8988T (cell line): ENCODE measurements around the gene KCNJ4.
"Not testable (repeated sequence)": the region's sequence is repeated elsewhere in the genome, so short reads cannot be mapped to it uniquely, and the experiment has no call there.

Experiments used
- DNase-seq: peaks from one replicate; pipeline ENCODE4 v3.0.0; 2011

KCNJ4 gene

DNA sequence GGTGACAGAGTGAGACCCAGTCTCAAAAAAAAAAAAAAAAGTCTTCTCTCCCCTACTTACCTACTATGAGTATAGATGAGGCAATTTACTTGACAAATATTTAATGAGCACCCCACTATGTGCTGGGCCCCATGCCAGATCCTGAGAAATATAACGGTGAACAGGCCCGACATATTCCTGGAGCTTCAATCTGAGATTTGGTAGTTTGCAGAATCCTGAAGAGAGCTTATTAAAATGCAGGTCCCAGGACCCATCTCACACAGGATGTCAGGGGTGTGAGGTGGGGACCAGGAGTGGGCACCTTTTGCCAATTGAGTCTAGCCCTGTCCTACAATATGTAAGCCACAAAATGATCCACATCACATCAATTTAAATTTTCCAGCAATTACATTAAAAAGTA, 44.0 kb downstream of the KCNJ4 start:
- DNase-seq: no peak

DNA sequence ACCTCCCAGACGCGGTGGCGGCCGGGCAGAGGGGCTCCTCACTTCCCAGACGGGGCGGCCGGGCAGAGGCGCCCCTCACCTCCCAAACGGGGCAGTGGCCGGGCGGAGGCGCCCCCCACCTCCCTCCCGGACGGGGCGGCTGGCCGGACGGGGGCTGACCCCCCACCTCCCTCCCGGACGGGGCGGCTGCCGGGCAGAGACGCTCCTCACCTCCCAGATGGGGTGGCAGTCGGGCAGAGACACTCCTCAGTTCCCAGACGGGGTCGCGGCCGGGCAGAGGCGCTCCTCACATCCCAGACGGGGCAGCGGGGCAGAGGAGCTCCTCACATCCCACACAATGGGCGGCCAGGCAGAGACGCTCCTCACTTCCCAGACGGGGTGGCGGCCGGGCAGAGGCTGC, 45.1 kb downstream of the KCNJ4 start:
- DNase-seq: not testable (repeated sequence)

DNA sequence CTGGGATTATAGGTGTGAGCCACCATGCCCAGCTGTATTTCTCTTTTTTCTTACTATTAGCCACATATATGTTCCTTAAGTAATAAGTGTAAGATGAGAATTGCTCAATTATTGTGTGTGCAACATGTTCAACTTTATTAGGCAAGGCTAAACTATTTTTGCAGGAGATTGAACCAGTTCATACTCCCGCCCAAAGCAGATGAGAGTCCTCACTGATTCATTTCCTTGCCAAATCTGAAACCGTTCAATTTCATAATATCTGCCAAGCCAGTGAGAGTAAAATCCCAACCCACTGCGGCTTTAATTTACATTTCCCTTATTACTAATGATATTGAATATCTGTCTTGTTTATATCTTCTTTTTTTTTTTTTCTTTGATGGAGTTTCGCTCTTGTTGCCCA, 48.4 kb downstream of the KCNJ4 start:
- no peak for DNase-seq

DNA sequence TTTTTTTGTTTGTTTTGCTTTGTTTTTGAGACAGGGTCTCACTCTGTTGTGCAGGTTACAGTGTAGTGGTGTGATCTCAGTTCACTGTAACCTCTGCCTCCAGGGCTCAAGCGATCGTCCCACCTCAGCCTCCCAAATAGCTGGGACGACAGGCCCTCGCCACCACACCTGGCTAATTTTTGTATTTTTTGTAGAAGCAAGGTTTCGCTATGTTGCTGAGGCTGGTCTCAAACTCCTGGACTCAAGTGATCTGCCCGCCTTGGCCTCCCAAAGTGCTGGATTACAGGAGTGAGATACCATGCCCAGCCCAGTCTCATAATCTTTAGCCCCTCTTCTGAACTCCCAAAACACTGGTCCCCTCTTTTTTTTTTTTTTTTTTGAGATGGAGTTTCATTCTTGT, 50.6 kb downstream of the KCNJ4 start:
- no peak for DNase-seq

DNA sequence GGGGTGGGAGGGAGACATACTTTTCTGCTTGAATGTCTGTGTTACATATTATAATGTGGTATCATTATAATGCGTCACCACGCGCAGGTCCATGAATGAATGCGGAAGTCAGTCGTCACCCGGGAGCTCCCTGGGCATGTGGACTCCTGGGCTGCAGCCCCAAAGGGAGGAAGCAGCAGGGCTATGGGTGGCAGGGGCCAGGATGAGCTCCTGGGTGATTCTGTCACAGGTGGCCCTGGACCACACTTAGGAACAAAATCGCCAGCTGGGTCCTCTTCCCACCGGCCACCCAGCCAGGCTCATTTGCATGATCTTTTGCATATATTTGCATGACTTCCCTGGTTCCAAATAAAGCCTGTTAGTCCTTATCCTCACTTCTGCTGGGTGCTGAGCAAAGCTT, 51.2 kb downstream of the KCNJ4 start:
- DNase-seq: no peak

DNA sequence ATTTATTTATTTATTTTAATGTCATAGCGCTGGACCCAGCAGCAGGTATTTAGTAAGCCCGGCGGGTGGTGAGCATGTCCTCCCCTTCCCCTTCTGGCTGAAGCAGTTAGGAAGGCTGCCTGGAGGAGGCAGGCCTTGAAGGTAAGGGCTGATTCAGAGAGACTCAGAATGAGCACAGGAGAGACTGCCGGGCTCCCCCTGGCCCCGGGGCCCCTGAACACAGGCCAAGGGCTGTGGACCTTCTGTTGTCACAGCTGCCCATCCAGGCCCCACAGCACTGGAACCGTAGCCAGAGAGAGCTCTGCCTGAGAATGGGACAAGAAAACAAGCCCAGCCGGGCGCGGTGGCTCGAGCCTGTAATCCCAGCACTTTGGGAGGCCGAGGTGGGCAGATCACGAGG, 52.8 kb downstream of the KCNJ4 start:
- no peak for DNase-seq

DNA sequence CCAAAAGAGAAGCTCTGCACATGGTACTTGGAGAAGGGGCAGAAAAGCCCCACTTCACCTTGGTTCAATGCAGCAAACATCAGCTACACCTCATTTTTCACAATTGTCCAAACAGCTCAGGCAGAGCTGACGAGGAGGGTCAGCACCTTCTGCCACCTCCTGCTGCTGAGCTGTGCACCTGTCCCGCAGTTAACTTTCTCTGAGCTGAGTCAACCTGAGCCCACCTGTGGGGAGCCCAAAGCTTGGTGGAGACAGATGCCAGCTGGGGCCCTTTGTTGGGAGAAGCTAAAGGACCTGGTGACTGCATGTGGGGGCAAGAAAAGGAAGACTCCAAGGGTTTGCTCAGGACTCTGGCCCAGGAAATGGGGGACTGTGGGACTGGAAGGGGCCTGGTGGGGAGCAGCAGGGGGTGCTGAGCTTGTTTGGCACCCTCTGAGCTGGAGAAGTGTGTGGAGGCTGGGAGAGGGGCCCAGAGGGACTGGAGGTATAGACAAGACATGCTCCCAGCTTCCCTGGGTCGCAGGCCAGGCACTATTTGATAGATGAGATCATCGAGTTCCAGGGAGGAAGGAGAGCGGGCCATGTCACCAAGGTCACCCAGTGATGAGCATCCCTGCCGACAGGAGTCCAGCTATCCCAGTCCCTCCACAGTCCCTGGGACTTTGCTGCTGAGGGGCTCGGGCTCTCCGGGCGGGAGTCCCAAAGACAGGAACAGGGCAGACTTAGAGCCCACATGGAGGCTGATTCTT, 53.5 kb downstream of the KCNJ4 start:
- DNase-seq: no peak

DNA sequence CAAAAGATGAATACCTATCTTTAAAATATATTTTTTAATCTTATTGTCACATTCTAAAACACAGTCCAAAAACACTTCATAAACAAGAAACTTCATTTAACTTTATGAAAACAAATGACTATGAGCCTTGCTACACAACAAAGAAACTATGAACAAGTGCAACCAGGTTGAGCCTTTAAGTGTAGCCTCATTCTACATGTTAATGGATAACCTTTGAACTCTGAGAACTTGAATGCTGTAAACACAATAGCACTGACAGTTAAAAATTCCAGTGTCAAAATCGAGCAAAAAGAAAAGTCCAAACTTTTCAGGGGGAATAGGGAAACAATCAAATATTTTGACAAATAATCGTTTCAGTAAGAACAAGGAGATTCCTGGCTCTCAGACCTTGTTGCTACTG, 54.7 kb downstream of the KCNJ4 start:
- DNase-seq: not testable (repeated sequence)

DNA sequence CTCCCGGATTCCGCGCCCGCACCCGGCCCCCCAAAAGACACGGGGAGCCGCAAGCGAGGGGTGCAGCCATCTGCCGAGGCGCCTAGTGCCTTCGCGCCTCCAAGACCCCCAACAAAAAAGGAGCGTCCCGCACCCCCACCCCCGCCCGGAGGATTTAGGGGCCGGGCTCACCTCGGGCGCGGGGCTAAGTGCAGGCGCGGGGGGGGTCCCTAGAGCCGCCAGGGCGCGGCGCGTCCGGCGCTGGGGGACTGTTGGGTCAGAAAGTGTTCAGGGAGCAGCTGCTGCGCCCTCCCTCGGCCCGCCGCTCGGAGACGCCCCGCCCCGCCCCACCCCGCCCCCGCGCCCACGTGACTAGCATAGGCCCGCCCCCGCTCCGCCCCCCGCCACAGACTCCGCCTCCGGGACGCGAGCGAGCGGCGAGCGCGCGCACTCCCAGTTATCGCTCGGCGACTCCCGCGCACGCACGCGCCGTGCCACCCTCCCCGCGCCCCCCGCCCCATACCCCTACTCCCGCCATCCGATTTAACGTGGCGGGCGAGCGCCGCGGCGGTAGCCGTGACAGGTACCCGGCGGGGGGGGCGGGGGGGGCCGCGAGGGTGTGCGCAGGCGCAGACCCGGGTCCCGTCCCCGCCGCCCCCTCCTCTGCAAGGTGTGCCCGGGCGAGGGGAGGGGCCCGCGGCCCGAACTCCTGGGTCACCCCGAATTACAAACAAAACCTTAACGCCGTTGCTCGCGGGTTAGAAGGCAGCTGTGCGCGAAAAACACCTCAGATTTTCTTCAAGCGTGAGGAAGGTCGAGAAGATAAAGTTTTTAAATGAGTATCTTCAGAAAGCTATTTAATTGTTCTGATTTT, 56.2 kb downstream of the KCNJ4 start:
- peak; percentile 47 for DNase-seq

DNA sequence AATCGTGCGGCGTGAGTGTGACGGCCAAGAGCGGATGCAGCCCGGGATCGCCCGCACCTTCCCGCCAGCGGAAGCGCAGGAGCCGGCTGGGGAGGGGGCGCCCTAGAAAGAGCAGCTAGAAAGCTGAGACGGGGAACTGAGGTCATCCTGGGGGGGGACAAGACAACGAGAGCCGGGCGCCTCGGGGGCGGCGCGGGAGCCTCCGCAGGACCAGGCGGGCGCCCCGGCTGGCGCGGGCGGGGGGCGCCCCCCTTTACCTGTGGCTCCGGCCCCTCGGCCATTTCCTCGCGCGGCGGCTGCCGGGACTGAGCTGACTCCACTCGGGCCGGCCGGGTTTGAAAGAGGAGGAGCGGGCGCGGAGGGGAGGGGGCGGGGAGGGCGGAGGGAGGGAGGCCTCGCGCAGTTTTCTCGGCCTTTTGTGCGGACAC, 56.8 kb downstream of the KCNJ4 start:
- DNase-seq: not testable (repeated sequence)

DNA sequence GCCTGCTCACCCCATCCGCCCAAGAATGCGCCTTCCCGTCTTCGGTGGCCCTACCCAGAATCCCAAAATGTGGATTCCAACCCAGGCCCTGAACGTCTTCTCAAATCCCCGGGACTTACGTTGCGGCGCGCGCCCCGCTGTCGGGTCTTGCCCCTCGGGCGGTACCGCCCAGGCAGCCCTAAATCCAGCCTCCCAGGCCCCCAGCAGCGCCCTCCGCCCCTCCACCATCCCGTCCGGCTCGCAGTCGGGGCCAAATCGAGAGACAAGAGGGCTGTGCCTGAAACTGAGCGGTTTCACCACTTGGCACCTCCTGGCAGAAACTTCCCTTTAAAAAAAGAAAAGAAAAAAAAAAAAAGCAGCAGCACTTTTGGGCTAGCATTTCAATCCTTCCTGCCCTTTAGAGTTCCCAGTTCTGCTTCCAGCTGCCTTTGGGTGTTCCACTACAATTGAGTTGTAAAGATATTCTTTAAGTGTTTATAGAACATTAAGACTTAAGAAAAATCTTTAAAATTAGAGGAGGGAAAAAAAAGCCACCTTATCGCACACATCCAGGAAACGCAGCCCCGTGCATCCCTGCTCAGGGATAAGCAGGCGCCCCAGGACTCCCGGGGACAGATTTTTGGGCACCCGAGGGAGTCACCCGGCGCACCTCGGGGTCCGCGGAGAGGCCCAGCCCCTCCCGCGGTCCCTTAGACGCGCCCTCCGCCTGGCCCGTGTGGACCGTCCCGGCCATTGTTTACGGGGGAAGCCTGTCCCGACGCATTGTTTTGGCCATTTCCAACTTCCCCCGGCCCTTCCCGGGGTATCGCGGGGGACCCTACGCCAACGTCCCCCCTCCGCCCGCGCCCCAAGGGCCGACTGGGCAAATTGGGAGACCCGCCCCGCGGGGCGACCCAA, 57.6 kb downstream of the KCNJ4 start:
- DNase-seq: no peak

DNA sequence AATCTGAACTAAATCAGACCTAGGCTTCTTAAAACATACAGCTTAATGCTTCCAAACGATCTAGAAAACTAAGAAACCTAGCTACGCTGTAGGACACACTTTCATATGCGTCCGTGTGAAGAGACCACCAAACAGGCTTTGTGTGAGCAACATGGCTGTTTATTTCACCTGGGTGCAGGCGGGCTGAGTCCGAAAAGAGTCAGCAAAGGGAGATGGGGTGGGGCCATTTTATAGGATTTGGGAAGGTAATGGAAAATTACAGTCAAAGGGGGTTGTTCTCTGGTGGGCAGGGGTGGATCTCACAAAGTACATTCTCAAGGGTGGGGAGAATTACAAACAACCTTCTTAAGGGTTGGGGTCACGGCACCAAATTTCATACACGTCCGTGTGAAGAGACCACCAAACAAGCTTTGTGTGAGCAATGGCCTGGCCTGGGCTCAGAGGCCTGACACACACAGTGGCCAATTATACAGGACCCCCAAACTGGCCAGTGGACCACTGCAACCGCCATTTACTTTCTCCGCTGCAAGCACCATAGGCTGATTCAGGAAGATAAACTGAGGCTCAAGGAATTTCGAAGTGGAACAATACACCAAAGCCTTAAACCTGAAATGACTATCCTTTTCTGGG, 58.4 kb downstream of the KCNJ4 start:
- not testable (repeated sequence) for DNase-seq

DNA sequence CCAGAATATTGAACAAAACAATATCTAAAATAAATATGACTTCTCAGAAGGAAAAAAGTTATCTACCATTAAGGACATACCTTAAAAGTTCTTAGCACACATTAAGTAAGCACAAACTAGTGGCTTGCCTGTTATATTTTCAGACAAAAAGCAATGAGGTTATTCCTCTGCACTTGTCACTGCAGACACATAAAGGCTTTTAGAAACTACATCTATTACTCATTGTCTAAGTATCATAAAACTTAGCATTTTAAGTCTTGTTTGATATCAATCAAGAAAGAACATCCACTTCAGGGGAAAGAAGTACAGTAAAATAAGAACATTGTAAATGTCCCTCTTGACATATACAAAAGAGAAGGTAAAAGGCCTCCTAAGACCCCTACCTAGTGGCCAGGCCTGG, 59.1 kb downstream of the KCNJ4 start:
- not testable (repeated sequence) for DNase-seq

DNA sequence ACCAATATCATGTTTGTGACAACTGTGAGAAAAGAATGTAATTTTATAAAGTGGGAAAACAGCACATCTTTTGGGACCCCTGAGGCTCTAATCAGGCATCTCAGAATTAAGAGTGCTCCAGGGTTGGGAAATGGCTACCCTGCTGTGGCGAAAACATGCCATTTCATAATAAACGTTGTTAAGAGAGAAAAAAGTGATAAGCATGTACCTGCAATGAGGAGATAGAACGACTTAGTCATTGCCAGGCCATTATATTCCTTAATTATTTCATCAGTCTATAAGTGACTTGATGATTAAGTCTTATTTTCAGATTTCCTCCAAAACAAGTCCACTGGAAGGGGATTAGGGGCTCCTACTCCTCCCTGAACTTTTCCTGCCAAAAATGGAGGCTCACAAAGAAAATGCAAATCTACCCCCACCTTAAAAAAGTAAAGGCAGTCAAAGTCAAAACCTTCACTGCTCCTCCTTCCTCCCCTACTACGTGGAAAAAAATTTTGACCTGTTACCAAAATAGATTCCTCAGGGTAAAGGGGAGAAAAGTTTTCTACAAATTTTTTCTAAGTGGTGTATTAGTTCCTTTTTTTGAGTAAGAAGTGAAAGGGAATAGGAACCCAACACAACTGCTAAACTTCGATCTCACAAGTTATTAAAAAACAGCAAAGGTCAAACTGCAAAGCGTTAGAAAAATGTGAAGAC, 59.9 kb downstream of the KCNJ4 start:
- not testable (repeated sequence) for DNase-seq

DNA sequence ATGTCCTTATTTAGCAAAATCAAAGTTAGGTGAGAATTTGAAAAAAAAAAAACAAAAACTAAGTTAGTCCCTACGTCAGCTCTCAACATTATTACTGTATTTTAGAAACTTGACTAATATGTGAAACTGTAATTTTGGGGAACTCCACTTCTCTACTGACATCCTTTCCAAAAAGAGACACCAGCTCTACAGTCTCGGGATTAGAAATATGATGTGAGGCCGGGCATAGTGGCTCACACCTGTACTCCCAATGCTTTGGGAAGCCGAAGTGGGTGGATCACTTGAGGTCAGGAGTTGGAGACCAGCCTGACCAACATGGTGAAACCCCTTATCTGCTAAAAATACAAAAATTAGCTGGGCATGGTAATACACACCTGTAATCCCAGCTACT, 65.6 kb downstream of the KCNJ4 start:
- not testable (repeated sequence) for DNase-seq

DNA sequence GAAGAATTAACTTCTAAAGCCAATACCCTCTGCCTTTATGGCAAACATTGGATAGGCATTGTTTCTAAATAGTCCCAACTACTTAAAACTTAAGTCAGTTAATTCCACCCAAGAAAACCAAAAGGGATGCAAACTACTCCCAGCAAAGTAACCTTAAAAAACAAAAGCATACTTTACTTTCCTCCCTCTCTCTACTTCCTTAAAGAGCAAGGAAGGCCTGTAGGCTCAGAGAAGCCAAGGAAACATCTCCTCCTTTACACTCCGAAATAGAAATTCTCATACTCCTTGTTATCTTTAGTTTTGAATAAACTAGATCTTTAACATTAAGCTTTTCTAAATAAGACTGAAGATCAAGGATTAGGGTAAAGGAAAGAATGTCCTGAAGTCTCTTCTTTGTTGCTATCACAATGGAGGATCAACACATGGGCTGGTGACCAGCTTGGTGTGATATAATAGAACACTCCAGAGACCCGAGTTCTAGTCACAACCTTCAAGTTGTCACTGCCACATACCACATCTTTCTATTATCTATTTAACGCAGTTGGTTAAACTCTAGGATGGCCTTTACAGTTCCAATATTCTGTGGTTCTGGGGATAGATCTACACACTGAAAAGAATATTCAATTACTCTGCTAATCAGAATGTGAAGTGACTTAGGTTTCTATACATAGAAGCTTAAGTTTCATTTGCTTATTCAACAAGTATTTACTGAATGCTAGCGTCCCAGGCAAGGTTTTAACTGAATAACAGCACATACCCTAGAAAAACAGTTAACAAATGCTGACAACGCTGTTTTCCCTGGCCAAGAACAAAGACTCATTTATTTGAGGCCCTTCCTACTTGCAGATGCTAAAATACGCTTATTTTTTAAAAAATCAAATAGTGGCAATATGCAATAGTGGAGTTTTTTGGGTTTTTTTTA, 66.2 kb downstream of the KCNJ4 start:
- DNase-seq: not testable (repeated sequence)

DNA sequence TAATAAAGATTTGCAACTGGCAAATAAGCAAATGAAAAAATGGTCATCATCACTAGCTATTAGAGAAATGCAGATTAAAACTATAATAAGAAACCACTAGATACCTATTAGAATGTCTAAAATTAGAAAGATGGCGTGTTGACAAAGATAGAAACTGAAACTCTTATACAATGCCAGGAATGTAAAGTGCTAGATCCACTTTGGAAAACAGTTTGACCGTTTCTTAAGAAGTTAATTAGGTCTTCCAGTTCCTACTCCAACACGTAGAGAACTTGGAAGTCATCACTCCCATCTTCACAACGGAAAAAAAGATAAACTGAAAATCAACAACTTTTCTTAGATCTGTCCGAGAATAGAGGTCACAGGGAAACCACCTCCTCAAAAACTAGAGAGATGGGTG, 68.1 kb downstream of the KCNJ4 start:
- not testable (repeated sequence) for DNase-seq

DNA sequence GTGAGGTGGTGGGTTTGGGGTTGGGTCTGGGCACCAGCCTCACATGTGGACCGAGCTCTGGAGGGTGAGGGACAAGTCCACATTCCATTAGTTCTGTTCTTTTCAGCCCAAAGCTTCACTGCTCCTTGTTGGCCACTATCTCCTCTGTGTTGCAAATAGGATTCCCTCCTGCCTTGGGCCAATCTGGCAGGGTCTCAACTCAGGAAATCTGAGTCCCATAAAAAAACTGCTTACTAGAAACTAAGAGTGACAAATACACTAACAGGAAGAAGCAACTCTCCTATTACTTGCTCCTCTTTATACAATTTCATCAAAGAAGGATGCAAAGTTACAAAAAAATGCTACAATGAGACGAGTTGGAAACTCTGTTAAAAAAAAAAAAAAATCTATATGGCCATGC, 71.6 kb downstream of the KCNJ4 start:
- DNase-seq: no peak

DNA sequence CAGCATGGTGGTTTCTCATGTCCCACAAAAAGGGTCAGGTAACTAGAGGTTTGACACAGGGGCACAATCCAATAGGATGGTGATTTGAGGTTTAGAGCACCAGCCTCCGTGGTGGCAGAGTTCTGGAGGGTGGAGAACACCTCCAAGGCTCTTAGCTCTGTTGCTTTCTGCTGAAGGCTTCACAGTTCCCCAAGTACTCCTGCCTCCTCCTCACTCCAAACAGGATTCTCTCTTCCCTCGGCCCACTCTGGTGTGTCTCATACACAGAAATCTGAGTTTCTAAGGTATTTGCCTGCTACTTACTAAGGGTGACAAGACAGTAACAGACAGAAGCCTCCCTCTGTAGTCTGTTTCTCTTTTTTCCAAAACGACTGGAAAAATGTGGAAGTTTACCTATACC, 73.6 kb downstream of the KCNJ4 start:
- not testable (repeated sequence) for DNase-seq
